ENCODE measurements around the gene SMAD4.

GRCh38 chr18:51092117-51092516 lies 62.1 kb downstream of the SMAD4 start:
- no peak for TF ChIP-seq POLR2A (IDR thresholded peaks at IDR 0.05)
- no peak for TF ChIP-seq EP300 (IDR thresholded peaks at IDR 0.05)
